ENCODE measurements around the gene HAO2.

HAO2 gene

GRCh38 chr1:119438761-119439160, 70.2 kb downstream of the HAO2 start:
- no peak for DNase-seq (ENCODE audit: low read depth)

DNA sequence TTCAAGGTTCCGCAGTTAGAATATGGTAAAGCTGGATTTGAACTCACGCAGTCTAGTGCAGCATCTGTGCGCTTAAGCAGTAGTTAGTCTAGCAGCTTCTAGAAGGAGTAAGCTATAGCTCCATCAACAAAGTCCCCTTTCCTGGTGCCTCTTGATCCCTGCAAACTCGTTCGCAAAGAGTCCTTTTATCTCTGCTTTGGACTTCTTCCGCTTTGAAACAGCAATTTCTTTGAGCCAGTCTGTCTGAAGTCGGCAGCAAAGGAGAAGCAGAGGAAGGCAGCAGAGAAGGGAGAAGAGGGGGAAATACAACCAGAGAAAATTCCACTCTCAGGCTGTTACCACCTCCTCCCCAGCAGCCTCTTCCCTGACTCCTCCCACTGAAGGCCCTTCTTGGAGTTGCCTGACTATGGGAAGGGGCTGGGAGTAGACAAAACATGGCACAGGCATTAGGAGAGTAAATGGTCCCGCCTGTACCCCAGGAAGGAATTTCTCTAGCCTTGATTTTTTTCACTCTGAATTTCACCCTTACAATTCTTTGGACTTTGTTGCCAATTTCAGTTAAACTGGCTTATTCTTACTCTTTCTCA, 72.2 kb downstream of the HAO2 start:
- DNase-seq (ENCODE audit: low read depth), result no peak

DNA sequence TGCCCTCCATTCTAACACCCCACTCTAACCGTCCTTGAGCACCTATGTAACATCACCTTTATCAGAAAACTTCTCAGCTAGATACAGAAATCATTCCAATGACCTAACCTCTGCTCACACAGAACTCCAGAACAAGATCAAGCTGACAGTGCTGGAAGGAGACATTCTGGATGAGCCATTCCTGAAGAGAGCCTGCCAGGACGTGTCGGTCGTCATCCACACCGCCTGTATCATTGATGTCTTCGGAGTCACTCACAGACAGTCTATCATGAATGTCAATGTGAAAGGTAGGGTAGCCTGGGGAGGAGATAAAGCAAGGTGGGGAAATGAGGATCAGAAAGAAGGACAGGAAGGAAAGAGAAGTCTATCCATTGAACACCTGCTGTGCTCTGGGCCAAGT, 74.2 kb downstream of the HAO2 start:
- no peak for DNase-seq (ENCODE audit: low read depth)
